GM21381 (cell line): Measurements from ENCODE around the gene TBC1D1.

Source experiments
- ATAC-seq: cut with Tn5 transposase; IDR thresholded peaks from one replicate; pipeline ENCODE4 v1.9.1; 2021; ENCODE audit warnings: mild to moderate bottlenecking, moderate library complexity; ENCODE audit not compliant: unreplicated experiment

The TBC1D1 gene

GRCh38 chr4:38072578-38072977 lies 181.7 kb downstream of the TBC1D1 start:
- no peak for ATAC-seq

GRCh38 chr4:38073596-38074234 lies 182.8 kb downstream of the TBC1D1 start:
- ATAC-seq: no peak

DNA sequence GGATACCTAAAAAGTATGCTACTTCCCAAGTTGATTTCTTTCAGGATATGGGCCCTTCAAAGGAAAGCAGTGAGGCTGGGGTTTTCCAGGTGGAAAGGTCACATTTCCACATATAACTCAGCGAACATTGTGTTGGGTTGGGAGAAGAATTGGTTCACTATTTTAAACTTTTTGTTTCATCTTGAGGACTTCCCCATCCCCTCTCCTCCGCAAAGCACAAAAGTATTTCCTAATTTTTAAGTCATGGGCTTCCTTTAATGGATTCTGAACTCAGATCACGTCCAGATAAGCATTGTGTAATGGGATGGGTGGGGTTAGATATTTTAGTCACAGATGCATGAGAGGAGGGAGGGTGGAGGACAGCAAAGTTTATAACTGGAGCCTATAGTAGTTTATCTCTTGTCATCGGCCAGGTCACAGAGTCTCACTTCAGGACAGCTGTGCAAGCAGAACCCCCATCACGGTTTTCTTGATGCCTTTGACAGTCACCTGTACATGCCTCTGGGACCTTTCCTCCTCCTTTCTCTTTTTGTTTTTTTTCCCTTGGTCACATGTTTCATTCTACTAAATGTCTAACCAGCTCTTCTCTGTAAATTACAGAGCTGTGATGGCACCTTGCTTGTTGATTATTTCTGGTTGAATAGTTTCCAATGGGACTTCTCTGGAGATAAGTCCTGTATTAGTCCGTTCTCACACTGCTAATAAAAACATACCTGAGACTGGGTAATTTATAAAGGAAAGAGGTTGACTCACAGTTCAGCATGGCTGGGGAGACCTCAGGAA lies 184.7 kb downstream of the TBC1D1 start:
- no peak for ATAC-seq

DNA sequence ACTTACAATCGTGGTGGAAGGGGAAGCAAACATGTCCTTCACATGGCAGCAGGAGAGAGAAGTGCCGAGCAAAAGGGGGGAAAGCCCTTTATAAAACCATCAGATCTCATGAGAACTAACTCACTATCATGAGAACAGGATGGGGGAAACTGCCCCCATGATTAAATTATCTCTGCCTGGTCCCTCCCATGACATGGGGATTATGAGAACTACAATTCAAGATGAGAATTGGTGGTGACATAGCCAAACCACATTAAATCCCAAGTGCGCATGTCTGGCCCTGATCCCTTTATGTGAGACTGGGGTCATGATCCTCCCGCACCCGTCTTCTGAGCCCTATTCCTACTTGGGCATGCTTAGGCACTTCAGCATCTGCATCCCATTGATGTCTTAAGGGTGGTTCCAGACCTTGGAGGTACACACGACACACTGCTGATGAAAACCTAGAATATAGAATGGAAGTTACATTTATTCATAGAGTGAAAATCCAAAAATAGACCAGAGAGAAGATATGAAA lies 185.3 kb downstream of the TBC1D1 start:
- no peak for ATAC-seq

GRCh38 chr4:38077791-38078489 lies 187.1 kb downstream of the TBC1D1 start:
- ATAC-seq: no peak

DNA sequence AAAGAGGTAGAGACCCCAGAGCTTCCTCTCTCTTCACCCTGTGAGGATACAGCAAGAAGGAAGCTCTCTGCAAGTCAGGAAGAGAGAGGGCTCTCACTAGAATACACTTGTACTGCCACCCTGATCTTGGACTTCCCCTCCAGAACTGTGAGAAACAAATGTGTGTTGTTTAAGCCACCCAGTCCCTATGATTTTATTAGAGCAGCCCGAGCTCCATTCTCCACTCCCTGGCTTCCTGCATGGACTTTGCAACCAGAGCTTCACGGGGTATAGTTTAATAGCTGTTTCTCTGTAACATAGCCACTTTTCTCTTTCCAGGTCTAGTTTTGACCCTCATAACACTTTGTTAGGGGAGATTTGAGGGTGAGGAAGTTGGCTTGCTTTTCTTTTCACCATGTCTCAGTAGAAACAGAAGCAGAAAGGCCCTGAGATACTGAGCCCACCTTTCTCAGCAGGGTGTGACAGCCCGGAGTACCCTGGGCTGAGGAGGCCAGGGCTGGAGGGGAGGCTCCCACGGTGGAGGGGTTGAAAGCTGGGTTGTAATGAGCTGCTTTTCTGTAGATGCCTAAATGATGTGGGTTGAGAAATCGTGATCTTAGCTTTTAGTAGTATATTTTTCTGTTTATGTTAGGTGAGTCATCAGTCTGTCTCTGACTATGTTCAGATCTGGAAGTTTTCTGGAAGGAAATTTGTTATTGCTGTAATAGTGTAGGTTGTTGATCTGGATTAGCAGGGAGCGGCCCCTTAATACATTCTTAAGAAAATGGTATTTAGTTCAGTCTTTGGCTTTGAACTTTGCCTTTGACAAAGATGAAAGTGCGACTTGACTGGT lies 187.9 kb downstream of the TBC1D1 start:
- no peak for ATAC-seq

DNA sequence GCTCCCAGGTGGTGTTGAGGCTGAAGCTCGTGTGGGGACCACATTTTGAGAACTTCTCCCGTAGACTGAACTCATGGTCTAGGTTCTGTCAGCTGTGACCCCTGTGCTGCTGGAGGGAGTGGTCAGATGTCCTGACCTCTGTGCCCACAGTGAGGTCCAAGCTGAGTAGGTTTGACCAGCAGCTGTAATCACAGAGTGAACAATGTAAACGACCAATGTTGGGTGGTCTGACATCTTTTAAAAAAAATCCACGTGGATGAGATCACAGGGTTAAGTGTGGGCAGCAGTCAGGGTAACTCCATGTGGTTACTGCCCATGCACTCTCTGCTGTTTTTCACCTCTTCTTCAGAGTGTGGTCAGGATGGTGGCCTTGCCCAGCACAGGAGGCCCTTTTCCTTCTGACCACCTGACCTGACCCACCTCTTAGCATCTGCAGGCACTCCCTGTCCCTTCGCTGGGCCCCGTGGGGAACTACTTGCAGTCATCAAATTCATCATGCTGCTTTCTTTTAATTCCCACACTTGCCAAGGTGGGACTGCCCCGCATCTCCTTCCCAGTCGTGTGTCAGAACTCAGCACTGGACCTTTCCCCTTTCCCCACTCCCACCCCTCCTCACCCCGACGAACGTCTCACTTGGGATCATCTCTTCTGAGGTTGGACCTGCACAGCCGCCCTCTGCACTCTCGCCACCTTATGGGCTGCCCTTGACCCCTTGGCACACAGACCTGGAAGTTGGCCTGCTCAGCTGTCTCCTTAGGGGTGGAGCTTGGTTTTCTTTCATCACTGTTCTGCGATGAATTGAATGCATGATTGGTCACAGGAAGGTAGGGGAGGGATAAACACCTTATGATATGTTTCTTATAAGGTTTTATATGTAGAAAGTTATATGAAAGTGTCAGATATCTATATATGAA lies 189.4 kb downstream of the TBC1D1 start:
- no peak for ATAC-seq

DNA sequence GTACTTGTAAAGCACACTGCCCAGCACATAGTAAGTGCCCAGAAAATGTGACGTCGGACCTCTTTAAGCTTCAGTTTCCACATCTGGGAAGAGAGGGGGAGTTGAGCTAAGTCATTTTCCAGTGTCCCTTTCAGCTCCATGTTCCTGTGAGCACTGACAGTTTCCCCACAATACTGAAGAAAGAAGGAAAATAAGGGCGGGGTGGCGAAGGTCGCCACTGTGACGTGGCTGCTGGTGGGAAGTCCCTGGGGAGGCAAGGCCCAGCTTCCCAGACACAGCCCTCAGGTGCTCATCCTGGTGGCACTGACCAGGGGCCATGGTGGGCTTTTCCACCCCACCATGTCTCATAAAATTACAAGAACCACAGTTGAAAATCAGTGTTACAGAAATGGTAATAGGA lies 191.1 kb downstream of the TBC1D1 start:
- no peak for ATAC-seq

GRCh38 chr4:38082424-38083385 lies 191.8 kb downstream of the TBC1D1 start:
- no peak for ATAC-seq

DNA sequence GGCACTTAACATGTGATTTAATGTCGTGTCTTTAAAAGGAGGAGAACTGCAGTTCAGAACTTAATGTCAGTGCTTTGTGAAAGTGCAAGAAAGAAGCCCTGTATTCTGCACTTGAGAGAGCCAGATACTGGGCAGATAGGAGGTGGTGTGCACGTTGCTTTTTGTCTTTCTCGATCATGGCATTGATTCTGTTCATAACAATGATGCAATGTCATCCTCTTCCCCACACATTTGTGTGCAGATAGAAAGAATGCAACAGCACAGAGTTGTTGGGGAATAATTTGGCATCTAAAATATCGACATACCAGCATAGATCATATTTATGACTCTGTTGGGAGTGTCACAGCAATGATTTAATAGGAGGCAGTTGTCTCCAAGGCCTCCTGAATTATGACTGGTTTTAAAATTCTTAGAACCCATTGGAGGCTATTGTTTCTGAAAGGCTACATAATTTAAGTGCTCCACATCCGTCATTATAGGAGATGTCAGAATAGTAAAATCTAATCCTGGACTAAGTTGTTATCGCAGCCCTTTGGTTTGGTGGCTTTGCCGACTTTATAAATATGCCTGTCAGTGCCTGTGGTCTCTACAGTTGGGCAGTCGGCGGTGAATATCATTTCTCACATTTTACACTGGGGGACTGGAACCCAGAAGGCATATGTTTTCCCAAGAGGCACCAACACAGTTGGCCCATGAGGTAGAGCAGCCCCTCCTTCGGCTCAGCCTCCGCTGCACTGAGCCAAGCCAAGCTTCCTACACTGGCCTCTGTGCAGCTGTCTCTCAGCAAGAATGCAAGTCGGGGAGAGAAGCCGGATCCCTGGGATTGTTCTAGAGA lies 194.2 kb downstream of the TBC1D1 start:
- no peak for ATAC-seq

DNA sequence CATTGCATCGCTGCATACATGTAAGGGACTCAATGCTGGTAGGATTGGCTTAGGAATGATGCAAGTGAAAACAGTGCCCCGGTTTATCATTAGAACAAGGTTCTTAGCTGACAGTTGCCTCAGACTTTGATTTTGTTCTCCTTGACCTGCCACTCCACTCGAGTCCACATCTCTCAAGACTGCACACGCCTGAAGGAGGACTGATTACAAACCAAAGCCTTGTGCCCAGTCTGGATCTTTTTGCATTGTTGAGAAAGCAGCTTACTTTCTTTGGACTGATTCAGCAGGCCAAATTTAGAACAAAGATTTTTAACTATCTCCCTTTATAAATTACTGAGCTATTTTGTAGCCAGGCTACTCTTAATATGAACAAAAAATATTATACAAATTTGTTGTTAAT lies 194.9 kb downstream of the TBC1D1 start:
- ATAC-seq: no peak

GRCh38 chr4:38086151-38086848 lies 195.4 kb downstream of the TBC1D1 start:
- ATAC-seq: no peak

GRCh38 chr4:38086849-38087226 lies 196.0 kb downstream of the TBC1D1 start:
- no peak for ATAC-seq

DNA sequence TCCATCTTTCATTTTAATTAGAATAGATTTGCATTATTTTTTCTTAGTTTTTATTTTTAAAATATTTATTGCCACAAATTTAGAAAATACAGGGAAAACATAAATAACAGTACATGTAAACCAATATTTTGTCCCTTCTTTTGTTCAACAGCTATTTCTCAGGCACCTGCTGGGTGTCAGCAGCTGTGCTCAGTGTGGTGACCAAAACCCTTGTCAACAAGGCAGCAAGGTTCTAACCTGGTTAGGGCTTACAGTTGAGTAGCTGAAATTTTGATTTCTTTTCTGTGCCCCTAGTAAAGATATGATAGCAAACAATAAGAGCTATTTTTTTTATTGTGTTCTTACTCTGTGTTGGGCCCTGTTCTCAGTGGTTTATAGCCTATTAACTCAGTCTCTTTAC lies 197.4 kb downstream of the TBC1D1 start:
- ATAC-seq: no peak

DNA sequence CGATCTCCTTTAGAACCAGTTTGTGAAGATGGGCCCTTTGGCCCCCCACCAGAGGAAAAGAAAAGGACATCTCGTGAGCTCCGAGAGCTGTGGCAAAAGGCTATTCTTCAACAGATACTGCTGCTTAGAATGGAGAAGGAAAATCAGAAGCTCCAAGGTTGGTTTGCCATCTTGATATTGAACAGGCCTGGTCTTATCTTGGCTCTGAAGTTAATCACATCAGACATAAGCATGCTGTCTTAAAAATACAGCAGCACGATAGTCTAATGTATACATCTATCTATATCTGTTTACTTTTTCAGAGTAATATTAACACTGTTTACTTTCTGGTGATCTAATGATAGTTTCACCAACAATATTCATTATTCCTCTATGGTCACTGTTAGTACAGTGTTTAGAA lies 199.1 kb downstream of the TBC1D1 start:
- ATAC-seq: no peak

GRCh38 chr4:38090455-38091246 lies 199.8 kb downstream of the TBC1D1 start:
- ATAC-seq: no peak
